Keratinocyte (primary cell): ENCODE data around the gene HYAL3. TPM values are rescaled to one million over a fixed set of nuclear protein-coding genes. Genes with fewer than 3 reads are reported as not detected.

Experiments used
- DNase-seq: peaks from one replicate; pipeline ENCODE4 v3.0.0-alpha.2; 2011; ENCODE audit warnings: low read depth, missing footprints, low spot score
- FAIRE-seq: peaks from 2 replicates; lab custom pipeline; 2011; peaks lifted over from hg19 to GRCh38; lab: Jason Lieb, UNC
- H2AFZ ChIP-seq: 2 replicates; pipeline ENCODE4 v1.6.0; 2012; ENCODE audit warnings: low read length, control low read depth, inconsistent platforms; ENCODE audit not compliant: control insufficient read depth
- H3K27ac ChIP-seq: 2 replicates; pipeline ENCODE4 v1.5.1; 2011; ENCODE audit warnings: low read length; ENCODE audit not compliant: control insufficient read depth, insufficient read depth
- H3K27me3 ChIP-seq: 3 replicates; pipeline ENCODE4 v1.6.0; 2011; ENCODE audit warnings: low read length; ENCODE audit not compliant: control insufficient read depth, insufficient read depth; ENCODE audit errors: extremely low read depth
- H3K36me3 ChIP-seq, 2 experiments: 2 replicates in 1 of 2; 3 replicates in 1 of 2; pipeline ENCODE4 v1.5.1; 2011; ENCODE audit warnings: low read length in 2 of 2, mild to moderate bottlenecking in 1 of 2; ENCODE audit not compliant: control insufficient read depth in 2 of 2, insufficient read depth in 2 of 2; ENCODE audit errors: extremely low read depth in 1 of 2
- H3K4me1 ChIP-seq: 3 replicates; pipeline ENCODE4 v1.5.1; 2011; ENCODE audit warnings: low read length; ENCODE audit not compliant: control insufficient read depth, insufficient read depth; ENCODE audit errors: extremely low read depth
- H3K4me2 ChIP-seq: 3 replicates; pipeline ENCODE4 v1.6.0; 2011; ENCODE audit warnings: low read depth, low read length; ENCODE audit not compliant: control insufficient read depth, insufficient read depth; ENCODE audit errors: extremely low read depth
- H3K4me3 ChIP-seq, 3 experiments: fragments of 200-600 bp in 1 of 3; sonication (generic) in 1 of 3; 2 replicates in 2 of 3; 3 replicates in 1 of 3; pipeline ENCODE4 v1.5.1; 2011 to 2016; ENCODE audit warnings: low read length in 3 of 3, mild to moderate bottlenecking in 3 of 3, control low read depth in 2 of 3, inconsistent platforms in 1 of 3, low read depth in 1 of 3, mixed read lengths in 1 of 3, mixed run types in 1 of 3, moderate library complexity in 1 of 3; ENCODE audit not compliant: control insufficient read depth in 2 of 3, insufficient read depth in 2 of 3; ENCODE audit errors: extremely low read depth in 1 of 3
- H3K79me2 ChIP-seq: 2 replicates; pipeline ENCODE4 v1.6.0; 2012; ENCODE audit warnings: low read length; ENCODE audit not compliant: control insufficient read depth, insufficient read depth
- H3K9ac ChIP-seq: 3 replicates; pipeline ENCODE4 v1.6.0; 2011; ENCODE audit warnings: low read length; ENCODE audit not compliant: control insufficient read depth, insufficient read depth; ENCODE audit errors: extremely low read depth
- H3K9me1 ChIP-seq: 3 replicates; pipeline ENCODE4 v1.6.0; 2011; ENCODE audit warnings: low read length; ENCODE audit not compliant: control insufficient read depth, insufficient read depth; ENCODE audit errors: extremely low read depth
- H3K9me3 ChIP-seq: 2 replicates; pipeline ENCODE4 v1.5.1; 2012; ENCODE audit warnings: low read depth, low read length; ENCODE audit not compliant: control insufficient read depth
- H4K20me1 ChIP-seq: 3 replicates; pipeline ENCODE4 v1.6.0; 2011; ENCODE audit warnings: low read length; ENCODE audit not compliant: control insufficient read depth, insufficient read depth; ENCODE audit errors: extremely low read depth
- CTCF ChIP-seq, 3 experiments: IDR thresholded peaks in 1 of 3; conservative IDR thresholded peaks in 1 of 3; optimal IDR thresholded peaks in 1 of 3; 2 replicates in 2 of 3; 3 replicates in 1 of 3; pipeline versions ENCODE3 to v1.5.1; 2011; ENCODE audit warnings: low read length in 3 of 3, mild to moderate bottlenecking in 3 of 3, moderate library complexity in 2 of 3, control low read depth in 1 of 3, inconsistent platforms in 1 of 3; ENCODE audit not compliant: insufficient read depth in 2 of 3; ENCODE audit errors: extremely low read depth in 1 of 3
- EZH2 ChIP-seq: IDR thresholded peaks from one replicate; pipeline ENCODE4 v1.6.1; 2012; ENCODE audit warnings: inconsistent platforms, mild to moderate bottlenecking, low read length, moderate library complexity
- dilution Hi-C: fragments of 300-500 bp; cut with MboI; formaldehyde crosslinking; loops from one replicate; pipeline ENCODE4 v1.7.0; 2020; ENCODE audit warnings: low sequenced_read_pairs; ENCODE audit not compliant: extremely low pct_ligation_motif_present
- polyA plus RNA-seq, 5 experiments: library from polyadenylated mRNA; depleted of rRNA in 3 of 5; stranded (reverse) in 3 of 5; stranded (forward) in 1 of 5; unstranded in 1 of 5; fragments of >200 nt; gene quantifications; 1 replicate in 1 of 5; 2 replicates in 3 of 5; 3 replicates in 1 of 5; pipeline versions ENCODE4 v1.2.1 to v1.2.3, GENCODE V29; 2011 to 2012; ENCODE audit warnings: missing spikeins in 2 of 5, low read depth in 1 of 5, low replicate concordance in 1 of 5

Gene HYAL3
- polyA plus RNA-seq, 1 donor (not counting 4 experiments of a cell fraction or from before 2014, with no cell fraction given), result 6.6 TPM

- H3K9ac ChIP-seq, result no peak overlapping the region
- H3K79me2 ChIP-seq, result peaks cover 35% of the 10 kb centered on the region
- TF ChIP-seq EZH2 (no peak), CTCF (optimal IDR thresholded peaks at IDR 0.05 in 1 of 3, IDR thresholded peaks at IDR 0.05 in 1 of 3, conservative IDR thresholded peaks at IDR 0.05 in 1 of 3; ENCODE audit: extremely low read depth in 1 of 3, insufficient read depth in 2 of 3, low read length in 3 of 3) (no peak)
- H3K9me1 ChIP-seq, result peaks cover 7% of the 10 kb centered on the region
- dilution Hi-C loops, result no loop called here
- H3K27me3 ChIP-seq, result no peaks in the 10 kb centered on the region
- DNase-seq (no peak), FAIRE-seq (no peak)
- no peak overlapping the region for H3K4me2 ChIP-seq
- no peaks in the 10 kb centered on the region for H3K9me3 ChIP-seq
- no peak overlapping the region for H2AFZ ChIP-seq
- H3K36me3 ChIP-seq, result peaks cover 13 to 31% of the 10 kb centered on the region in 2 experiments
- H3K4me1 ChIP-seq, result peaks cover 45% of the 10 kb centered on the region
- H4K20me1 ChIP-seq, result no peaks in the 10 kb centered on the region
- no peak overlapping the region for H3K4me3 ChIP-seq
- no peak overlapping the region for H3K27ac ChIP-seq
Observed at GRCh38 chr3:50319181-50319893, 20.1 kb upstream of the HYAL3 start.

DNA sequence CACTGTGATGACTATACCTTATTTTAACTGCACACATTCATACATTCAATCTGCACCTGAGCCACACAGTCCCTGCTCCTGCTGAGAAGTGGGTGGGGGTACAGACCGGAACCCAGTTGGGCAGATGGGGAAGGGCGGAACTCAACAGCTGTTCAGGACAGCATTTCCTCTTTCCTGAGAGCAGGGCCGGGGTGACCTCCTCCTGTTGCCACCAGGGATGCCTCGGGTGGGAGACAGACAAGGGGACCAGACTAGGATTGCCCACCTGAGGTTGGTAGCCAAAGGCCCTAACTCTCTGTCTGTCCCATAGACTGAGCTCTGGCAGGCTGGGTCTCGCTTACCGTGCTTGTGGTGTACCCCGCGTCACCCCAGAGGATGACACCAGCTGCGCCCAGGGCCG, 19.4 kb upstream of the HYAL3 start:
- TF ChIP-seq CTCF (optimal IDR thresholded peaks at IDR 0.05 in 1 of 3, IDR thresholded peaks at IDR 0.05 in 1 of 3, conservative IDR thresholded peaks at IDR 0.05 in 1 of 3; ENCODE audit: extremely low read depth in 1 of 3, insufficient read depth in 2 of 3, low read length in 3 of 3), result no peak
- FAIRE-seq, result no peak
- H3K4me3 ChIP-seq, result no peak overlapping the region
- H3K4me1 ChIP-seq, result peaks cover 45% of the 10 kb centered on the region
- H4K20me1 ChIP-seq, result no peaks in the 10 kb centered on the region
- dilution Hi-C loops, result no loop called here
- no peaks in the 10 kb centered on the region for H3K9me3 ChIP-seq
- no peak overlapping the region for H3K9ac ChIP-seq
- H3K79me2 ChIP-seq, result peaks cover 35% of the 10 kb centered on the region
- no peak overlapping the region for H2AFZ ChIP-seq
- H3K27ac ChIP-seq, result no peak overlapping the region
- peaks cover 7% of the 10 kb centered on the region for H3K9me1 ChIP-seq
- peaks cover 12 to 25% of the 10 kb centered on the region in 2 experiments for H3K36me3 ChIP-seq
- DNase-seq, result no peak
- H3K4me2 ChIP-seq, result no peak overlapping the region
- no peaks in the 10 kb centered on the region for H3K27me3 ChIP-seq
